Measurements from ENCODE around the gene MMEL1. TPM values are rescaled to one million over a fixed set of nuclear protein-coding genes. Genes with fewer than 3 reads are reported as not detected.

The MMEL1 gene
- total RNA-seq, 1 experiment from 2014 or later, result not detected

DNA sequence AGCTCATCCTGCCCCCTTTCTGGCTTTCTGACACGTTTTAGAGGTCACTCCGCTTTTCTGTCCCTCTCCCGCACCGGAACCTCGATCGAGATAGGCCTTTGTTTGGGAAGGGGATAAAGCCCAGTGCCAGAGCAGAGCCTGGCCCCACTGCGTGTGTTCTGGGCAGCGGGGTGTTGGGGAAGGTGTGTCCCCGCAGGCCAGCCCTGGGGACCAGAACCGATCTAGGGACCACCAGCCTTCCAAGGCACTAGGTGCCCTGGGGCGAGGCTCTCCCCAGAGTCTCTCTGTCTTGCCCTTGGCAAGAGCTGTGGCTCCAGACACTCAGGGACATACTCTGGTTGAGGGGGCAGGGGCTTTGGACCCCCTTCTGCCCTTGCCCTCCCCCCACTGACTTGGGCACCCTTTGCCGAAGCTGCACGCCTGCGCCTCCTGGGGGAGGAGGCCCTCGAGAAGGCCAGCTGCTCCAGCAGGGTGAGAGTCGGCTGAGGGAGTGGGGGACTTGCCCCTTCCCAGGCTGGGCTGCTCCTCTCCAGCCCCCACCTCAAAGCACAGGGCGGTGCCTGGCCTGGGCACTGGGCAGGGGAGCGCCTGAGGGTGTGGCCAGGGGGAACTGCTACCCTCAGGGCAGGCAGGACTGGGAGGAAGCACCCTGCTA is 29.8 kb downstream of the MMEL1 start:
- no peaks in the 10 kb centered on the region; the same call in 1 of the 2 replicates for H3K9me3 ChIP-seq
- no peak overlapping the region for H3K4me3 ChIP-seq
- H3K36me3 ChIP-seq, result no peaks in the 10 kb centered on the region
- DNase-seq, result no peak
- H3K27me3 ChIP-seq, result 0 out of 2 replicates have a peak, but pooled peaks cover 3% of the 10 kb centered on the region

GRCh38 chr1:2602311-2602835 is 30.4 kb downstream of the MMEL1 start:
- Histone ChIP-seq H3K9me3 (no peaks in the 10 kb centered on the region; the same call in 1 of the 2 replicates), H3K4me3 (no peak overlapping the region), H3K36me3 (no peaks in the 10 kb centered on the region), H3K27me3 (0 out of 2 replicates have a peak, but pooled peaks cover 3% of the 10 kb centered on the region)
- no peak for DNase-seq

GRCh38 chr1:2601721-2602303 is 31.0 kb downstream of the MMEL1 start:
- Histone ChIP-seq H3K36me3 (no peaks in the 10 kb centered on the region), H3K9me3 (no peaks in the 10 kb centered on the region; the same call in 1 of the 2 replicates), H3K27me3 (0 out of 2 replicates have a peak, but pooled peaks cover 3% of the 10 kb centered on the region), H3K4me3 (no peak overlapping the region)
- no peak for DNase-seq

DNA sequence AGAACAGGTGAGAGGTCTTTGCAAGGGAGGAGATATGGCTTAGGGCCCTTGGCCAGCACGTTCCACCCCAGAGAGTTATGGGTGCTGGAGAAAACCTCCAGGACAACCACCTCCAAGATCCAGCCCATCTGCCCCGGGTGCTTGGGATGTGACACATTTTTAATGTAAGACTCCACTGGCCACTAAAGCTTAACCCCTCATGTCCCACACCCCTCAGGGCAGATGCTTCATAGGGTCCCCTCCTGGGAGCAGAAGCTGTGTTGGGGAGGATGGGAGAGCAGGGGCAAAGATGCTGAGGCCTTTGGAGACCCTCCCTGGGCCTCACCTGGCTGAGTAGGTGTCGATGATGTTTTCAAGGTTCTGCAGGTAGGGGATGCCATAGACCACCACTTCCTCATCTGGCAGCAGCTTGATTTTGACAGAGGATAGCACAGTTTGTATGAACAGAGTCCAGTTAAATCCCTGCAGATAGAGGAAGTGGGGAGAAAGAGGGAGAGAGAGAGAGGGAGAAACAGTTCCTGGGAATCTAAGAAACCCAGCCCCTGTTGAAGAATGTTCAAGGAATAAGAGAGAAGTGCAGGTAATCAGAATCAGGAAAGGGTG is 34.4 kb downstream of the MMEL1 start:
- H3K36me3 ChIP-seq, result no peaks in the 10 kb centered on the region
- no peak for DNase-seq
- H3K4me3 ChIP-seq, result no peak overlapping the region
- no peaks in the 10 kb centered on the region; the same call in 1 of the 2 replicates for H3K9me3 ChIP-seq
- 0 out of 2 replicates have a peak, but pooled peaks cover 3% of the 10 kb centered on the region for H3K27me3 ChIP-seq

GRCh38 chr1:2597441-2598328 is 35.1 kb downstream of the MMEL1 start:
- no peak for DNase-seq
- Histone ChIP-seq H3K36me3 (no peaks in the 10 kb centered on the region), H3K27me3 (0 out of 2 replicates have a peak, but pooled peaks cover 3% of the 10 kb centered on the region)

DNA sequence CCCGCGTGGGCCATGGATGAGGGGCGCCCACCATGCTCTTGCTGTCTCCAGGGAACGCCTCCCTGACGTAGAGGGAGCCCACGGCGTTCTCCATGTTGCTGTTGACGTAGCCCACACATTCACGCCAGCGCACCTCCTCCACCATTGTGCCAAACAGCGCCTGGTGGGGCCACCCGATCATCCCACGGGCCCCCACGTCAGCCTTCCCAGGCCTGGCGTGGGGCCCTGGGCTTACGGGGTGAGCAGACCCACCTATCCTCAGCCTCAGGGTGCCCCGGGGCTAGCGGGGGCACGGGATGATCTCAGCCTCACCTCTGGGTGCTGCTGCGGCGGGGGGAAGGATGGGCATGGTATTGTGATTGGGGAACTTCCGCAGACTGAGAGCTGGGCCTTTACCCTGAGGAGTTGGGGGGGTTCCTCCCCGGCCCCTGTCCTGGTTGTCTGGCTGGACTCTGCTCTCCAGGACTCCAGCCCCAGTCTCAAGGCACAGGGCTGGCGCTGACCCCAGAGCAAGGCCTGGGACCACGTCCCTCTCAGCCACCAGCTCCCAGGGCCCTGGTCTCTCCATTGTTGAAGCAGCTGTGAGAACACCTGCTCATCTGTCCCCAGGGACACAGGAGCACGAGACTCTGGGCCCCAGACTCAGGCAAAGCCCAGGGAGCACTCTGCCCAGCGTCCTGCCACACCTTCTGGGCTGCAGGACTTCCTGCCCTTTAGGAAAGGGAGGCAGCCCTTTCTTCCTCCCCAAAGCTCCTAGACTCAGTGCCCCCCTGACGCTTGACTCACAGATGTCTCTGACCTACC is 36.1 kb downstream of the MMEL1 start:
- H3K4me3 ChIP-seq, result no peak overlapping the region
- no peaks in the 10 kb centered on the region; the same call in 1 of the 2 replicates for H3K9me3 ChIP-seq
- H3K36me3 ChIP-seq, result no peaks in the 10 kb centered on the region
- H3K27me3 ChIP-seq, result 0 out of 2 replicates have a peak, but pooled peaks cover 3% of the 10 kb centered on the region
- no peak for DNase-seq

More at GRCh38 chr1:2597441-2598328, 35.1 kb downstream of the MMEL1 start:
- Histone ChIP-seq H3K9me3 (no peaks in the 10 kb centered on the region; the same call in 1 of the 2 replicates), H3K4me3 (no peak overlapping the region)

GRCh38 chr1:2595812-2596529 is 36.8 kb downstream of the MMEL1 start:
- Histone ChIP-seq H3K4me3 (no peak overlapping the region), H3K27me3 (0 out of 2 replicates have a peak, but pooled peaks cover 3% of the 10 kb centered on the region), H3K36me3 (no peaks in the 10 kb centered on the region), H3K9me3 (no peaks in the 10 kb centered on the region; the same call in 1 of the 2 replicates)
- DNase-seq, result no peak

DNA sequence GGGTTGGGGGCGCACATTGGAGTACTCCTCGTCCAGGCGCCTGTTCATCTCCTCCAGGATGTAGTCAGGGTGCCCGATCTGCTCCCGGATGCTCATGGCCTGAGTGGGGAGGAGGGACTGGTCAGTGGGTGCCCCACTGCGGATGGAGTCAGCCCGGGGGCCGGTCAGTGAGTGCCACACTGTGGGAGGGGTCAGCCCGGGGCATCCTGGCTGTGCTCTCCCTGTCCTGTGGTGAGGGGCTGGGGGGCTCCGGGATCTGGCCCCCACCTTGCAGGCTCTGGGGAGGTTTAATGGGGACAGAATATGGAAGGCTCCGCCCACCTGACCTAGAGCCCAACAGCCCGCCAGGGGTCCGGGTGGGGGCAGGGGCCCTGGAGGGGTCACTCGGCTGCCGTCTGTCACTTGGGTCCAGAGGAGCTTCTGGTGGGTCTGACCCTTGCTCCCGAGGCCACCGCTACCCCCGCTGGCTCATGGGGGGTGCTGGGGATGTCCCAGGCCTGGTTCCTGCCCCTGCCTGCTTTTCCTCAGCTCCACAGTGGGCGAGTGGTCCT is 37.5 kb downstream of the MMEL1 start:
- H3K36me3 ChIP-seq, result no peaks in the 10 kb centered on the region
- no peak overlapping the region for H3K4me3 ChIP-seq
- no peak for DNase-seq
- no peaks in the 10 kb centered on the region; the same call in 1 of the 2 replicates for H3K9me3 ChIP-seq
- no peaks in the 10 kb centered on the region for H3K27me3 ChIP-seq

DNA sequence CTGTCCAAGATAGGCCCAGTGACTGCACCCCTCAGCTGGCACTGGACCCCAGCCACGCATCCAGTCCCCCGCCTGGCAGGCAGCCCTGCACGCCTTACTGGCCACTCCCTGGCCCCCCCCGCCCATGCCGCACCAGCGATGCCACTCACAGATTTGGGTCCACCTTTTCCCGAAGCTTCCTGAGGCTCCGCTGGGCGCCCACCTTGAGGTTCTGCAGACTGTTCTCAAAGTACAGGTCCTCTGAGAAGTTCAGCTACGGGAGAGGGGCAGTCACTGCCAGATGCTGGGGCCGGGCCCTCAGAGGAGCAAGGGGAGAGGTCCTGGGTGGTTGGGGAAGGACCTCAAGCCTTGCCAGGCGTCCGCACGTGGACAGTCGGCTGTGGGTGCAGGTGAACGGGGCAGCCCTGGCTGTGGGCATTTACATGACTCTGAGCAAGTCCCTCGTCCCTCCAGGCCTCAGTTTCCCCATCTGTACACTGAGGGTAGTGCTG is 38.1 kb downstream of the MMEL1 start:
- Histone ChIP-seq H3K27me3 (no peaks in the 10 kb centered on the region), H3K9me3 (no peaks in the 10 kb centered on the region; the same call in 1 of the 2 replicates), H3K36me3 (no peaks in the 10 kb centered on the region), H3K4me3 (no peak overlapping the region)
- no peak for DNase-seq

DNA sequence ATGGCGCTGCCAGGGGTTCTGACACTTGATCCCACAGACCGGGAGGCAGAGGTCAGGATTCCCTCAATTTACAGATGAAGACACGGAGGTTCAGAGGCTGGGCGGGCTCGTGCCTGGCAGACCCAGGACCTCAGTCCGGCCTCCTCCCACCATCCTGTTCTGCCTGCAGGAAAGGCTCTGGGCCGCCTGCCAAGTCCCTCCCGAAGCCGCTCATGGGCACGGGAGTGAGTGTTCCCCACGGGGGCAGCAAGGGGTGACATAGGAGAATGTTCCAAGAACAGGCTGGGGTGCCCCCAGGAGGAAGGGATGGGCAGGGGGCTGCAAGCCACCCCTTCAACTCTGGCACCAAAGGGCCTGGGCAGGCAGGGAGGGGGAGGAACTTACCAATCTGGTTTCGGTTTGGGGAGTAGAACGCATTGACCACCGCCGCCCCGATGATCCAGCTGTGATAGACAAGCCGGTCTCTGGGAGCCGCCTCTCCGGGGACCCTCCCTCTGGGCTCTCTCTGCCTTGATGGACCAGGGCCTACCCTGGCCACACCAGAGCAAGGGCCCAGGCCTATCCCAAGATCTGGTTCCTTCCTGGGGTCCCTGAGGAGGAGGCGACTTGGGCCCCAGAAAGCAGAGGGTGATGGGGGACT is 38.7 kb downstream of the MMEL1 start:
- H3K4me3 ChIP-seq, result no peak overlapping the region
- DNase-seq, result no peak

GRCh38 chr1:2593251-2593878 is 39.5 kb downstream of the MMEL1 start:
- no peaks in the 10 kb centered on the region for H3K27me3 ChIP-seq
- H3K4me3 ChIP-seq, result no peak overlapping the region
- no peaks in the 10 kb centered on the region for H3K9me3 ChIP-seq
- no peak for DNase-seq
- no peaks in the 10 kb centered on the region for H3K36me3 ChIP-seq

More for the DNA sequence above, 38.7 kb downstream of the MMEL1 start:
- no peaks in the 10 kb centered on the region for H3K36me3 ChIP-seq
- H3K27me3 ChIP-seq, result no peaks in the 10 kb centered on the region
- H3K9me3 ChIP-seq, result no peaks in the 10 kb centered on the region; the same call in 1 of the 2 replicates

DNA sequence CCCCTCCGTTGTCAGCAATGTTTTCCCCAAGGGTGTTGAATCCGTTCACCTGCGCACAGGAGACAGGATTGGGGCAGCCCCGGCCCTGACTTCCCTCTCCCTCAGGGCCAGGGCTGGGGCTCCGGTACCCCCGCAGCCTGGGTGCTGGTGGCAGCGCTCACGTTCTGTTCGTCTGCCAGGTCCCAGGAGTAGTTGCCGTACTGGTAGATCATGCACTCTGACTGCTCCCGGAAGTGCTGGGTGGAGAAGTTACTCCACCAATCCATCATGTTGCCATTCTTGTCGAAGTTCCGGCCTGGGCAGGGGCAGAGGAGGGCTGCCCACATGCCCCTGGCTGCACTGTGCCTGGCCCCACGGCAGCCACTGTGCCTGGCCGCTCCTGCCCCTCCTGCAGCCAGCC is 40.1 kb downstream of the MMEL1 start:
- Histone ChIP-seq H3K36me3 (no peaks in the 10 kb centered on the region), H3K27me3 (no peaks in the 10 kb centered on the region), H3K9me3 (no peaks in the 10 kb centered on the region), H3K4me3 (no peak overlapping the region)
- no peak for DNase-seq

DNA sequence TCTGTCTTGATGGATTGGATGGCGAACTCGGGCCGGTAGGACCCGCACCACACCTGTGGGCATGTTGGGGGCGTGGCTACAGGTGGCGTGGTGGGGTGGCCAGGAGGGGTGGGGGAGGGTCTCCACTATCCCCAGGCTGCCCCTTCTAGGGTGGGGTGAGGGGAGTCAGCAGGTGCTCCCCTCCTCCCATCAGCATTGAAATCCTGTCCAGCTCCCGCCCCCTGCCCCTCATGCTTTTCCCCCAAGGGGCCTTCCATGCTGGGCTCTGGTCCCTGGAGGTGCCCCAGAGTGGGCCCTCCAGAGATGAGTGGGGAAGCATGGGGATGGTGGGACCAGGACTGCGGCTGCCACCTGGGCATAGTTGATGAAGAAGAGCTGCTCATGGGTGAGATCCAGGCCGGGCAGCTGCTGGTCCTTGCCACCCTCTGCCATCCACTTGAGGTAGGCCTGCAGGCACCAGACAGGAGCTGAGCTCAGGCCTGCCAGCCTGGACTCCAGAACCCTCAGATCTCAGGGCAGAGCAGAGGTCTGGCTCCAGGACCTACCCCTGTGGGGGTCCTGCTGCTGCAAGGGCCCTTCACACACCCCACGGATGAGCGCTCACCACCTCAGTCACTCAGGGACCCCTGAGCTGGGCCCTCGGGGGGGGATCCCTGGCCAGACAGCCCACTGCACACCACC is 41.1 kb downstream of the MMEL1 start:
- H3K9me3 ChIP-seq, result no peaks in the 10 kb centered on the region
- no peak for DNase-seq

More for the DNA sequence above, 41.1 kb downstream of the MMEL1 start:
- H3K4me3 ChIP-seq, result no peak overlapping the region
- no peaks in the 10 kb centered on the region for H3K27me3 ChIP-seq
- no peaks in the 10 kb centered on the region for H3K36me3 ChIP-seq

Data from MG63 (cell line).